LNCAP (cell line): Measurements from ENCODE around the gene MYL7.

Experiments used
- TF ChIP-seq, protein P1 (sequence below): fragments of 450-650 bp; IDR thresholded peaks from 2 replicates; pipeline ENCODE4 v1.5.1; 2017; ENCODE audit warnings: mild to moderate bottlenecking

Gene MYL7

DNA sequence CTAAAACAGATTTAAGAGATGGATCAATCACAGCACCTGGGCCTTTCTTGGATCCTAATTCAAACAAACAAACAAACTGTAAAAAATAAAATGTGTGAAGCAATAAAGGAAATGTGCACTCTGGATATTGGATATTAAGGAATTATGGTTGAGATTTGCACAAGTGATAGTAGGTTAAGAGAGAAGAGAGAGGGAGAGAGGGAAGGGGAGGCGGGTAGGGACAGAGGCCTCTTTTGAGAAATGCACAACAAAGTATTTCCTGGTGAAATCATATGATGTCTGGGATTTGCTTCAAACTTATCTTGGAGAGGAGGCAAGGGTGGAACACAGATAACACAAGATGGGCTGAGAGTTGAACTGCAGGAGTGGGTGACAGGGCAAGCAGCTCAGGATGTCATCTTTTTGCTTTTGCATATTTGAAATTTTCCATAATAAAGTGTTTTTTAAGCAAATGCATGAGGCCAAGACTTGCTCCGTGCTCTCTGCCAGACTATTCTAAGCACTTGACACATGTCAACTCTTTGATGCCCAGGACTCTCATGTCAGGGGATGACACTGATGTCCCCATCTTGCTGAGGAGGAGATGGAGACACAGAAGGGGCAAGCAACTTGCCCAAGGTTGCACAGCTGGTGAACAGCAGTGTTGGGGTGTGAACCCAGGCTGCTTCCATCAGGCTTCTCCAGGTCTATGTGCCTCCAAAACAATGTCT is 46.1 kb downstream of the MYL7 start:
- TF ChIP-seq, protein P1, sequence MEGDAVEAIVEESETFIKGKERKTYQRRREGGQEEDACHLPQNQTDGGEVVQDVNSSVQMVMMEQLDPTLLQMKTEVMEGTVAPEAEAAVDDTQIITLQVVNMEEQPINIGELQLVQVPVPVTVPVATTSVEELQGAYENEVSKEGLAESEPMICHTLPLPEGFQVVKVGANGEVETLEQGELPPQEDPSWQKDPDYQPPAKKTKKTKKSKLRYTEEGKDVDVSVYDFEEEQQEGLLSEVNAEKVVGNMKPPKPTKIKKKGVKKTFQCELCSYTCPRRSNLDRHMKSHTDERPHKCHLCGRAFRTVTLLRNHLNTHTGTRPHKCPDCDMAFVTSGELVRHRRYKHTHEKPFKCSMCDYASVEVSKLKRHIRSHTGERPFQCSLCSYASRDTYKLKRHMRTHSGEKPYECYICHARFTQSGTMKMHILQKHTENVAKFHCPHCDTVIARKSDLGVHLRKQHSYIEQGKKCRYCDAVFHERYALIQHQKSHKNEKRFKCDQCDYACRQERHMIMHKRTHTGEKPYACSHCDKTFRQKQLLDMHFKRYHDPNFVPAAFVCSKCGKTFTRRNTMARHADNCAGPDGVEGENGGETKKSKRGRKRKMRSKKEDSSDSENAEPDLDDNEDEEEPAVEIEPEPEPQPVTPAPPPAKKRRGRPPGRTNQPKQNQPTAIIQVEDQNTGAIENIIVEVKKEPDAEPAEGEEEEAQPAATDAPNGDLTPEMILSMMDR, result no peak

DNA sequence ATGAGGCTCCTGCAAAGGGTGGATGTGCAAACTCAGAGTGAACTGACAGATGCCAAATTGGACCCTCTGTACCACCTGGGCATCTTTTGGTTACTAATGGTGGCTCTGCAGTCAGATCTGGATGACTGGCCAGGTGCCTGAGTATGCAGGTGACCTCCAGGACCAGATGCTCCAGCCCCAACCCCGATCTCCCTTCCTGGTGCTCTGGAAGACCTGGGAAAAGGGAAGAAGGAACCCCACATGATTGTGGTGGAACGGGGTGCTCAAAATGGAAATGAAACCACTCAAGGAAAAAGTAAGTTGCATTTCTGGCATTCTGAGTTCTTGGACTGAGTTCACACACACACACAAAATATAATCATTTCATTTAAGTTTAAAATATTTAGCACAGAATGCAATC is 46.8 kb downstream of the MYL7 start:
- TF ChIP-seq, protein P1, result no peak

DNA sequence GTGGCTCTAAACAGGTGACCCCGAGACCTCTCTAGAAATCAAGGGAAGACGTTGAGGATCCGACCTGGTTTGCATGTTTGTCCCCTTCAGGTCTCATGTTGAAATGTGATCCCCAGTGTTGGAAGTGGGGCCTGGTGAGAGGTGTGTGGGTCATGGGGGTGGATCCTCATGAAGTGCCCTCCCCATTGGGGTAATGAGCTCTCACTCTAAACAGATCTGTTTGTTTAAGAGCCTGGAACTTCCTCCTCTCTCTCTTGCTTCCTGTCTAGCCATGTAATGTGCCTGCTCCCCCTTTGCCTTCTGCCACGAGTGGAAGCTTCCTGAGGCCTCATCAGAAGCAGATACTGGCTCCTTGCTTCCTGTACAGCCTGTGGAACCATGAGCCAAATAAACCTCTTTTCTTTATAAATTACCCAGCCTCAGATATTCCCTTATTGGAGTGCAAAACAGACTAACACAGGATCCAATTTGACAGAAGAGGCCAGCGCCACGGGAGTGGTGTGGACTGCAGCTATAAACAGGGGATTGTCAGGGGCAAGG is 48.0 kb downstream of the MYL7 start:
- TF ChIP-seq, protein P1, result no peak
